GM12892 (cell line): Measurements from ENCODE around the gene KLF13.

Experiments used
- DNase-seq: peaks from one replicate; pipeline ENCODE4 v3.0.0; 2011; ENCODE audit not compliant: insufficient read length
- FAIRE-seq: peaks from 2 replicates; lab custom pipeline; 2011; peaks lifted over from hg19 to GRCh38; lab: Jason Lieb, UNC
- POLR2A ChIP-seq: IDR thresholded peaks from 2 replicates; pipeline ENCODE4 v1.6.1; 2011; ENCODE audit warnings: low read depth, low read length, control low read depth
- POLR2AphosphoS5 ChIP-seq: IDR thresholded peaks from 2 replicates; pipeline ENCODE4 v1.6.1; 2011; ENCODE audit warnings: low read depth, low read length, control low read depth
- TAF1 ChIP-seq: IDR thresholded peaks from 2 replicates; pipeline ENCODE4 v1.6.1; 2011; ENCODE audit warnings: low read depth, mild to moderate bottlenecking, control low read depth, low read length, borderline replicate concordance

KLF13 gene

GRCh38 chr15:31308185-31308639, 18.4 kb upstream of the KLF13 start:
- no peak for TF ChIP-seq POLR2AphosphoS5
- TF ChIP-seq TAF1: no peak
- no peak for TF ChIP-seq POLR2A
- FAIRE-seq (peak; percentile 97), DNase-seq (peak; percentile 69)

- FAIRE-seq (peak; percentile 46), DNase-seq (no peak)
- TF ChIP-seq POLR2AphosphoS5: no peak
- TF ChIP-seq POLR2A: no peak
- TF ChIP-seq TAF1: no peak
Observed at GRCh38 chr15:31309893-31310606, 16.6 kb upstream of the KLF13 start.

GRCh38 chr15:31311735-31312619, 14.7 kb upstream of the KLF13 start:
- FAIRE-seq: no peak
- no peak for DNase-seq

GRCh38 chr15:31313223-31313622, 13.4 kb upstream of the KLF13 start:
- TF ChIP-seq POLR2AphosphoS5 (no peak), TAF1 (no peak), POLR2A (no peak)
- no peak for DNase-seq
- no peak for FAIRE-seq

More at GRCh38 chr15:31311735-31312619, 14.7 kb upstream of the KLF13 start:
- TF ChIP-seq POLR2AphosphoS5: no peak
- TF ChIP-seq TAF1: no peak
- TF ChIP-seq POLR2A: no peak

DNA sequence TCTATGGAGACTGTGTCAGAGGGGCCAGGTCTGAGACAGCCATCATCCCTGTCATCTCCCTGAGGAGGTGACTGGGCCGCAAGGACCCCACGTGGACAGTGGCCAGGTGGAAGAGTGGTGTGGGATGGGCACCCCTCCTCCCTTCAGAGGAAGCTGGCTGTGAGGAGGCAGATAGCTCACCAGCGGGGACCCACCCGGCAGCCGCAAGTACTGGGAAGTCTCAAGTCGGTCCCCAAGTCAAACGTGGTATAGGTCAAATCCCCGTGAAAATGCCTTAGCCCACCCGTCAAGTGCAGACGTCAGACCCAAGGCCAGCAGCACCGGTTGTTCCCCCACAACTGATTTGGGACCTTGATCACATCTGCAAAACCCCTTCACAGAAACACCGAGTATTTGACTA, 12.3 kb upstream of the KLF13 start:
- DNase-seq (no peak), FAIRE-seq (no peak)
- no peak for TF ChIP-seq POLR2A

DNA sequence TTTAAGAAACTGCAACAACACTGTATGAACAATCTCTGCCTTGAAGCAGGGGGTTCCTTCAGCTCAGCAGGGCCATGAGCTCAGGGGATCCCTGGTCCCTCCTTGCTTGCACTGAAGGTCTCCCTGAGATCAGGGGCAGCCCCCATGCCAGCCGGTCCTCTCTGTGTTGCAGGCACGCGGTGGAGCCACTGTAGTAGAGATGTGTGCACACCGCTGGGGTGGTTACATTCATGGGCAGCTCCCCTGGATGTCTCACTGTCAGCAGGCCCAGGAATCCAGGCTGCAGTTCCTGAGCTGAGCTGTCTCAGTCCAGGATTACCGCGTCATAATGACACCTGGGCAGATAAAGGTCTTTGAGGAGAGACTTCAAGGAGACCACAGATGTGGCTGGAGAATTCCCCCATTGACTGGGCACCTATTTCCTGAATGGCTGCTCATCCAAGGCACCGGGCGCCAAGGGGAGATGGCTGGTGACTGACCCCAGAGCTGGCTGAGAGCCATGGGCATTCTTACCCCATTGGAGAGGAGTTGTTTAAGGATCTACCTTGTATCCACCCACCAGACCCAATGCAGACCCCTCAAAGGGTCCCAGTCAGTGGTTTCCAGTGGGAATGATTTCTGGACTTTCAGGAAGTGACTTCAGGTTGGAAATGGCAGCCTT, 10.4 kb upstream of the KLF13 start:
- TF ChIP-seq POLR2A (no peak), TAF1 (no peak), POLR2AphosphoS5 (no peak)
- no peak for FAIRE-seq
- no peak for DNase-seq

GRCh38 chr15:31317017-31317416, 9.6 kb upstream of the KLF13 start:
- TF ChIP-seq POLR2AphosphoS5 (no peak), TAF1 (no peak)
- DNase-seq (no peak), FAIRE-seq (no peak)

DNA sequence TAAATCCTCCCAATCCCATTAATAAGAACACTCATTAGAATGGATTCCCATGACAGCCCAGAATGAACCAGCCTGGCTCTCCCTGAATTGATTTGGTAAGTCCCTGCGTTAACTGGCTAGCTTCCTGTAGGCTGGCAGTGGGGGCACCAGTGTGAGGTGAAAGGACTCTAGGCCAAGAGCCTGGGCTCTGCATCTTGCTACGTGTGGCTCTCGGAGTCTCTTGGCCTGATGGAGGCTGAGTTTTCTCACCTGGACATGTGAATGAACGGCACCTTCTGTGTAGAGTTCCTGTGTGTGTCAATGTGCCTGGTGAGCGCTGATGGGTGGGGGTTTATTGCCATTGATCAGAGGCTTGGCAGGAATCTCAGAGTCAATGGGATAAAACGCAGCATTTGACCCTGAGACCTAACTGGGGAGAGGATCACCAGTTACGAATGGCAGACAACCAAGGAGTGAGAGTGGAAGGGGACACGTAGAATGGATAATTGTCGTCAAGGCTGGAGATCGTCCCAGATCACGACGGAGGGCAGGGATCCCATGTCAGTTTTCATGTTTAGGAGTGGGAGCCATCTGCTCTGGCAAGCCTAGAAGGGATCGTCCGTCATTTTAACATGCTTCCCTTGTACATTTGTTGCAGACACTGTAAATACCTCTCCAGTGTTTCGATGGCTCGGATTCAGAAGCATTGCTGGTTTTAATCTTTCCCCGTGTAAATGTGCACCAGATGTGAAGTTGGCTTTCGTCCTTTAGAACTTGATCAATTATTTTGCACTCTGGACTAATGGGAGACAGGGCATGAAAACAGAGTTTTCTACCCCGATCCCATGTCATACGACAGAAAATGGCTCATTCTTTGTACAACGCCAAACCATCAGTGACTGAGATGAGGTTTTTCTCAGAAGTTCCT, 9.0 kb upstream of the KLF13 start:
- FAIRE-seq (no peak), DNase-seq (no peak)
- TF ChIP-seq POLR2A: no peak
- no peak for TF ChIP-seq TAF1
- no peak for TF ChIP-seq POLR2AphosphoS5

- no peak for TF ChIP-seq POLR2A
- TF ChIP-seq TAF1: no peak
- TF ChIP-seq POLR2AphosphoS5: no peak
- FAIRE-seq (no peak), DNase-seq (no peak)
Observed at GRCh38 chr15:31318429-31318828, 8.2 kb upstream of the KLF13 start.

DNA sequence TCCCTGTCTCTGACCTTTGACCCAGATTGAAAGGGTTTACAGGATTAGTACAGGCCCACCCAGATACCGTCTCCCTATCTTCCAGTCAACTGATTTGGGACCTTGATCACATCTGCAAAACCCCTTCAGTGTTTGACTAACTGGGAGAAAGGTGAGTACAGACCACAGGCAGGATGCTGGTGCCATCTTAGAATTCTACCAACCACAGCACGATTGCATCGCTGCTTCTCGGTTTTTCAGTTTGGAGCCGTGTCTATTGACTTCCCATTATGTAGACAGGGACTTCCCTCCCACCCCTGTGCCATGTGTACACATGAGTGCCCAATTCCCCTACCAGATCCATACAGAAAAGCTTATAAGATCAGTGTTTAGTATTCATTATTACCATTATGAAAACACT, 6.6 kb upstream of the KLF13 start:
- FAIRE-seq (no peak), DNase-seq (no peak)
- TF ChIP-seq POLR2A: no peak
- TF ChIP-seq POLR2AphosphoS5: no peak
- no peak for TF ChIP-seq TAF1

DNA sequence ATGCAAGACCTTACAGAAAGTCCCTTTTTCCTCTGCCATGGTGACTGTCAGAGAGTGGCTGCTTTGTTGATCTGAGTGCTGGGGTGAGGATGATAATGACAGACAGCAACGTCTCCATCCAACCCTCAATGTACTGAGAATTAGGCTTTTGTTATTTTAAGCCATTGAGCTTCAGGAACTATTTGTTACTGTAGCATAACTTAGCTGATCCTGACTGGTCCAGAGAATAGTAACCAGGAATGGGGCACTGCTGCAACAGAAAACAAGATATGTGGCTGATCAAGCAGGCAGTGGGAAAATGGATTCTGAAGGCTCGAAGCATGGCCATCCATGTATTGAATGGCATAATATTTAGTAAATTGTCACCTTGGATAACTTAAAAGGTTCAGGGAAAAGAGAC, 5.2 kb upstream of the KLF13 start:
- no peak for FAIRE-seq
- no peak for DNase-seq
- TF ChIP-seq TAF1 (no peak), POLR2AphosphoS5 (no peak), POLR2A (no peak)
